Measurements from ENCODE around the gene NACC2. TPM values are rescaled to one million over a fixed set of nuclear protein-coding genes. Genes with fewer than 3 reads are reported as not detected.

The NACC2 gene
- polyA plus RNA-seq, 1 of the 3 experiments (the other 2 are of a cell fraction) = 22.1 TPM

GRCh38 chr9:136052991-136053756 lies 41.9 kb downstream of the NACC2 start:
- Histone ChIP-seq H3K4me3 (ENCODE audit: low read depth in 2 of 2, low read length in 1 of 2) (peak overlapping the region; percentile 65 to 75; a peak in 3 of 4 replicates), H3K9me3 (no peaks in the 10 kb centered on the region), H3F3A (replicated peaks; ENCODE audit: insufficient read depth) (peaks cover 21% of the 10 kb centered on the region), H3K27ac (ENCODE audit: low read depth in 2 of 2, low read length in 1 of 2) (peak overlapping the region; percentile 78 to 88), H3K27me3 (ENCODE audit: insufficient read depth) (no peaks in the 10 kb centered on the region), H3K36me3 (replicated peaks in 1 of 2; ENCODE audit: control insufficient read depth in 1 of 2, insufficient read depth in 2 of 2, low read length in 1 of 2) (peaks cover 6 to 14% of the 10 kb centered on the region in 2 experiments), H2AFZ (ENCODE audit: low read depth) (no peak overlapping the region), H3K9ac (peak overlapping the region; percentile 84), H3K4me1 (ENCODE audit: control insufficient read depth in 1 of 2, insufficient read depth in 2 of 2, low read depth in 1 of 2, low read length in 1 of 2) (peaks cover 26 to 34% of the 10 kb centered on the region in 2 experiments; a peak in 3 of 4 replicates), H4K20me1 (ENCODE audit: insufficient read depth) (peaks cover 28% of the 10 kb centered on the region), H3K9me2 (no peaks in the 10 kb centered on the region), H3K4me2 (peak overlapping the region; percentile 99), H3K79me2 (ENCODE audit: insufficient read depth) (peaks cover 78% of the 10 kb centered on the region)
- ChIA-PET POLR2A (interaction anchor here (1.2 kb wide), 1 partner anchor 56 kb away, joined by 3 read pairs; no protein-coding TSS in a partner anchor), CTCF (interaction anchor here (0.6 to 4.0 kb wide), 5 partner anchors 37 to 93 kb away, joined by 3 to 25 read pairs (median 3); no protein-coding TSS in a partner anchor)
- 56% methylated on average over 15 of the region's 23 CpGs for WGBS (ENCODE audit: low lambda C conversion rate)
- TF ChIP-seq, protein P1, sequence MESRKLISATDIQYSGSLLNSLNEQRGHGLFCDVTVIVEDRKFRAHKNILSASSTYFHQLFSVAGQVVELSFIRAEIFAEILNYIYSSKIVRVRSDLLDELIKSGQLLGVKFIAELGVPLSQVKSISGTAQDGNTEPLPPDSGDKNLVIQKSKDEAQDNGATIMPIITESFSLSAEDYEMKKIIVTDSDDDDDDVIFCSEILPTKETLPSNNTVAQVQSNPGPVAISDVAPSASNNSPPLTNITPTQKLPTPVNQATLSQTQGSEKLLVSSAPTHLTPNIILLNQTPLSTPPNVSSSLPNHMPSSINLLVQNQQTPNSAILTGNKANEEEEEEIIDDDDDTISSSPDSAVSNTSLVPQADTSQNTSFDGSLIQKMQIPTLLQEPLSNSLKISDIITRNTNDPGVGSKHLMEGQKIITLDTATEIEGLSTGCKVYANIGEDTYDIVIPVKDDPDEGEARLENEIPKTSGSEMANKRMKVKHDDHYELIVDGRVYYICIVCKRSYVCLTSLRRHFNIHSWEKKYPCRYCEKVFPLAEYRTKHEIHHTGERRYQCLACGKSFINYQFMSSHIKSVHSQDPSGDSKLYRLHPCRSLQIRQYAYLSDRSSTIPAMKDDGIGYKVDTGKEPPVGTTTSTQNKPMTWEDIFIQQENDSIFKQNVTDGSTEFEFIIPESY (IDR thresholded peaks at IDR 0.05; ENCODE audit: borderline replicate concordance, low read depth) = no peak
- no peak for TF ChIP-seq IRF3 (IDR thresholded peaks at IDR 0.05; ENCODE audit: low read depth, low read length)
- TF ChIP-seq FOSL2 (IDR thresholded peaks at IDR 0.05; ENCODE audit: borderline replicate concordance, low read depth) = no peak
- no peak for TF ChIP-seq GABPA (IDR thresholded peaks at IDR 0.05; ENCODE audit: low read depth)
- TF ChIP-seq JUND (IDR thresholded peaks at IDR 0.05) = no peak
- peak; percentile 50 for DNase-seq

DNA sequence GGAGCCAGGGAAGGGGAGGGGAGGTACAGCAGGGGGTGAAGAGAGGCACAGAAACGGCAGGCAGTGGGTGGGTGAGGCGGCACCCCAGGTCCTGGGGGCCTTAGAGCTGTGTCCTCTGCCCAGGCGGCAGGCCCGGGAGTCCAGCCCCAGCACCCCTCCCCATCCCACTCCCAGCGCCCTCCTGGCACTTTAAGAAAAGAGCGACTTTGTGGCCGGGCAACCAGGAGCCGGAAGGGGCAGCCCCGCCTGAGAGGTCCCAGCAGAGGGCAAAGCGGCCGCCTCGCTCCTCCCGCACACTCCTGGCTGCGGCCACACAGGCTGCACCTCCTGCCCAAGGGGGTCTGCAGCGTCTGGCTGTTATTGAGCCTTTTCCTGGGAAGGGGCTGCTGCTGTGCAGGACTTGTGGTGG lies 42.6 kb downstream of the NACC2 start:
- no peak for DNase-seq
- Histone ChIP-seq H3K4me2 (peak overlapping the region; percentile 99), H3K4me1 (ENCODE audit: control insufficient read depth in 1 of 2, insufficient read depth in 2 of 2, low read depth in 1 of 2, low read length in 1 of 2) (peaks cover 26 to 34% of the 10 kb centered on the region in 2 experiments; a peak in 3 of 4 replicates), H3K9me3 (no peaks in the 10 kb centered on the region), H3K27me3 (ENCODE audit: insufficient read depth) (no peaks in the 10 kb centered on the region), H3F3A (replicated peaks; ENCODE audit: insufficient read depth) (peaks cover 21% of the 10 kb centered on the region), H3K9me2 (no peaks in the 10 kb centered on the region), H3K79me2 (ENCODE audit: insufficient read depth) (peaks cover 78% of the 10 kb centered on the region), H3K36me3 (replicated peaks in 1 of 2; ENCODE audit: control insufficient read depth in 1 of 2, insufficient read depth in 2 of 2, low read length in 1 of 2) (peaks cover 6 to 20% of the 10 kb centered on the region in 2 experiments), H3K9ac (peak overlapping the region; percentile 84), H4K20me1 (ENCODE audit: insufficient read depth) (peaks cover 28% of the 10 kb centered on the region), H3K4me3 (ENCODE audit: low read depth in 2 of 2, low read length in 1 of 2) (peak overlapping the region; percentile 65 to 75), H2AFZ (ENCODE audit: low read depth) (no peak overlapping the region), H3K27ac (ENCODE audit: low read depth in 2 of 2, low read length in 1 of 2) (peak overlapping the region; percentile 78 to 88)
- WGBS (ENCODE audit: low lambda C conversion rate) = 0% methylated on average over 2 of the region's 15 CpGs
- TF ChIP-seq ELF1 (IDR thresholded peaks at IDR 0.05) (0 out of 2 replicates have a peak, but pooled peaks have one; percentile 35), RXRA (IDR thresholded peaks at IDR 0.05; ENCODE audit: borderline replicate concordance, low read depth) (peak; percentile 51; the same call in 1 of the 2 replicates), PBX3 (IDR thresholded peaks at IDR 0.05) (no peak), POLR2AphosphoS5 (IDR thresholded peaks at IDR 0.05; ENCODE audit: low read depth, low read length) (peak; percentile 43), FOXM1 (IDR thresholded peaks at IDR 0.05; ENCODE audit: low read depth) (no peak), RAD21 (IDR thresholded peaks at IDR 0.05; ENCODE audit: low read length) (no peak)
- ChIA-PET CTCF (interaction anchor here (1.9 to 4.0 kb wide), 2 partner anchors 11 to 85 kb away, joined by 7 to 25 read pairs; no protein-coding TSS in a partner anchor), POLR2A (interaction anchor here (1.2 kb wide), 1 partner anchor 57 kb away, joined by 3 read pairs; no protein-coding TSS in a partner anchor)
